ENCODE data around the gene SPTBN5. TPM values are rescaled to one million over a fixed set of nuclear protein-coding genes. Genes with fewer than 3 reads are reported as not detected.

SPTBN5 gene
- total and polyA plus RNA-seq, 10 of the 15 experiments (the other 5 are each of a cell fraction or from before 2014, with no cell fraction given) = under 0.01 to 0.18 (median 0.04) TPM; not detected in 4

DNA sequence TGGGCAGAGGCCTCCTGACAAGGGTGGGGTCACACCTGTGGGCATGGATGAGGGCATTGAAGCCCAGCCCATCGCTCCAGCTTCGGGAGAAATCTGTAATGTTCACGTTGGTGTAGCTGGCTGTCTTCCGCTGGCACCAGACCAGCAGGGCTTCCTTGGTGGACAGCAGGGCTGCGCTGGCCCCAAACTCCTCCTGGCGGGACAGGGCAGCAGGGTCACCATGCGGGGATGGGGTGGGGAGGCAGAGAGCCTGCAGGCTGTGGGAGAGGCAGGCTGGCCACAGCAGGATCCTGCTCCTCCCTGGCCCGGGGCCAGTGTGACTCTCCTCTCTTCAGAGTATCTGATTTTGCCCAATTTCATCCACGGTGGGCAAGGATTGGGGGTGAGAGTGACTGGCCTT is 6.0 kb downstream of the SPTBN5 start (continued):
- TF ChIP-seq KDM1A (IDR thresholded peaks at IDR 0.05; ENCODE audit: borderline replicate concordance) (no peak), WRNIP1 (IDR thresholded peaks at IDR 0.05; ENCODE audit: borderline replicate concordance, low read depth, low read length) (no peak), TCF3 (IDR thresholded peaks at IDR 0.05; ENCODE audit: borderline replicate concordance, insufficient read depth, low read depth, low read length) (no peak)

DNA sequence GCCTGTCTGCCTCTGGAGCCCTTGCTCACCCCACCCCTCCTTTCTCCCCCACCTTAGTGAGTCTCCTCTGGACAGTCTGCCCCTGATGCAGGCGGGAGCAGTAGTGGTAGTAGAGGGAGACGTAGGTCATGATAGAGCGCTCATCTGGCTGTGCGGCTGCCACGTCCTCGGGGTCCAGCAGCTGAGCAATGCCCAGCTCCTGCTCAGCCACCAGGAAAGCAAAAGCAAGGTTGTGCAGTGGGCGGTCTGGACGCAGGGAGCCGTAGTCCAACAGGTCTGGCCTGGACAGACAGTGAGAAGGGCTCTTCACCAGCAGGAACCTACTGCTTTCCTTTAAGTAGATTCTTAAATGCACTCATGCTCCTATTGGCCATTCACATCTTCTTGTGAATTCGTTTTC is 6.7 kb downstream of the SPTBN5 start:
- CTCF ChIA-PET = no interaction called here
- Histone ChIP-seq H3K79me2 (ENCODE audit: control insufficient read depth, insufficient read depth, low read length) (no peaks in the 10 kb centered on the region), H2AFZ (ENCODE audit: control insufficient read depth, low read depth, low read length) (no peak overlapping the region), H3K4me1 (ENCODE audit: control insufficient read depth, insufficient read depth, low read length) (peaks cover 4% of the 10 kb centered on the region), H3K27ac (ENCODE audit: control insufficient read depth, insufficient read depth) (no peak overlapping the region), H3K4me3 (no peak overlapping the region), H3K27me3 (replicated peaks in 1 of 2; ENCODE audit: control insufficient read depth in 2 of 2, insufficient read depth in 2 of 2, low read length in 1 of 2) (no peaks in the 10 kb centered on the region), H3K9ac (ENCODE audit: control insufficient read depth, insufficient read depth, low read length) (no peak overlapping the region), H3K4me2 (ENCODE audit: control insufficient read depth, insufficient read depth) (no peak overlapping the region), H3K36me3 (ENCODE audit: control insufficient read depth in 2 of 2, insufficient read depth in 2 of 2, low read length in 1 of 2) (no peaks in the 10 kb centered on the region), H4K20me1 (ENCODE audit: control insufficient read depth, insufficient read depth) (no peaks in the 10 kb centered on the region), H3K9me3 (replicated peaks; ENCODE audit: control insufficient read depth, insufficient read depth, low read length) (no peaks in the 10 kb centered on the region)
- TF ChIP-seq ZNF384 (IDR thresholded peaks at IDR 0.05; ENCODE audit: borderline replicate concordance, low read depth, low read length) = no peak
- TF ChIP-seq BACH1 (IDR thresholded peaks at IDR 0.05; ENCODE audit: borderline replicate concordance) = no peak
- no peak for TF ChIP-seq PAX5 (IDR thresholded peaks at IDR 0.05; ENCODE audit: borderline replicate concordance, low read depth, low read length)
- no peak for TF ChIP-seq SREBF2 (IDR thresholded peaks at IDR 0.05; ENCODE audit: low read length)
- FAIRE-seq = no peak
- in situ Hi-C loops (cut with MboI) = no loop called here
- WGBS (ENCODE audit: insufficient coverage, insufficient replicate concordance, low lambda C conversion rate, missing lambda C conversion rate) = 77% methylated on average over 10 of the region's 10 CpGs
- intact Hi-C loops (cut with micrococcal nuclease; ENCODE audit: unreplicated experiment) = no loop called here
- RAD21 ChIA-PET (ENCODE audit: unreplicated experiment) = no interaction called here
- no TSS peak for BruUV-seq (replicated peaks)
- no peak for DNase-seq (ENCODE audit: low read depth, low spot score)
- POLR2A ChIA-PET = no interaction called here
- SMC1A ChIA-PET (ENCODE audit: uncharacterized antibody, unreplicated experiment) = interaction anchor here (1.4 kb wide), 1 partner anchor 10 kb away, joined by 4 read pairs; no protein-coding TSS in a partner anchor
- no peak for ATAC-seq

GRCh38 chr15:41886741-41887140 is 7.1 kb downstream of the SPTBN5 start:
- no peak overlapping the region for H3K4me2 ChIP-seq (ENCODE audit: control insufficient read depth, insufficient read depth)
- FAIRE-seq (no peak), ATAC-seq (no peak), DNase-seq (ENCODE audit: low read depth, low spot score) (no peak)
- H3K4me3 ChIP-seq = no peak overlapping the region
- H3K9me3 ChIP-seq (replicated peaks; ENCODE audit: control insufficient read depth, insufficient read depth, low read length) = no peaks in the 10 kb centered on the region
- ChIA-PET POLR2A (no interaction called here), RAD21 (ENCODE audit: unreplicated experiment) (no interaction called here), CTCF (interaction anchor here (0.9 kb wide), 1 partner anchor 18 kb away, joined by 3 read pairs; no protein-coding TSS in a partner anchor), SMC1A (ENCODE audit: uncharacterized antibody, unreplicated experiment) (interaction anchor here (0.6 to 1.4 kb wide), 2 partner anchors 10 to 57 kb away, joined by 3 to 4 read pairs; no protein-coding TSS in a partner anchor)
- H3K4me1 ChIP-seq (ENCODE audit: control insufficient read depth, insufficient read depth, low read length) = peaks cover 4% of the 10 kb centered on the region
- BruUV-seq (replicated peaks) = no TSS peak
- no peak overlapping the region for H2AFZ ChIP-seq (ENCODE audit: control insufficient read depth, low read depth, low read length)
- TF ChIP-seq ETV6 (conservative IDR thresholded peaks at IDR 0.05 in 1 of 2, IDR thresholded peaks at IDR 0.05 in 1 of 2; ENCODE audit: borderline replicate concordance in 1 of 2, low read depth in 1 of 2) = no peak
- no peak for TF ChIP-seq SMC3 (IDR thresholded peaks at IDR 0.05; ENCODE audit: borderline replicate concordance, low read length)
- TF ChIP-seq PAX5 (IDR thresholded peaks at IDR 0.05; ENCODE audit: borderline replicate concordance, low read depth, low read length) = no peak
- TF ChIP-seq FOS (IDR thresholded peaks at IDR 0.05; ENCODE audit: borderline replicate concordance, extremely low read depth, insufficient read length) = no peak
- TF ChIP-seq NR2F1 (conservative IDR thresholded peaks at IDR 0.05) = no peak
- TF ChIP-seq, protein P1, sequence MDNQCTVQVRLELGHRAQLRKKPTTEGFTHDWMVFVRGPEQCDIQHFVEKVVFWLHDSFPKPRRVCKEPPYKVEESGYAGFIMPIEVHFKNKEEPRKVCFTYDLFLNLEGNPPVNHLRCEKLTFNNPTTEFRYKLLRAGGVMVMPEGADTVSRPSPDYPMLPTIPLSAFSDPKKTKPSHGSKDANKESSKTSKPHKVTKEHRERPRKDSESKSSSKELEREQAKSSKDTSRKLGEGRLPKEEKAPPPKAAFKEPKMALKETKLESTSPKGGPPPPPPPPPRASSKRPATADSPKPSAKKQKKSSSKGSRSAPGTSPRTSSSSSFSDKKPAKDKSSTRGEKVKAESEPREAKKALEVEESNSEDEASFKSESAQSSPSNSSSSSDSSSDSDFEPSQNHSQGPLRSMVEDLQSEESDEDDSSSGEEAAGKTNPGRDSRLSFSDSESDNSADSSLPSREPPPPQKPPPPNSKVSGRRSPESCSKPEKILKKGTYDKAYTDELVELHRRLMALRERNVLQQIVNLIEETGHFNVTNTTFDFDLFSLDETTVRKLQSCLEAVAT (IDR thresholded peaks at IDR 0.05) = no peak
- TF ChIP-seq NBN (IDR thresholded peaks at IDR 0.05) = no peak
- TF ChIP-seq GABPA (IDR thresholded peaks at IDR 0.05; ENCODE audit: low read depth) = no peak
- H3K27me3 ChIP-seq (replicated peaks in 1 of 2; ENCODE audit: control insufficient read depth in 2 of 2, insufficient read depth in 2 of 2, low read length in 1 of 2) = no peaks in the 10 kb centered on the region
- intact Hi-C loops (cut with micrococcal nuclease; ENCODE audit: unreplicated experiment) = no loop called here
- 34% methylated on average over 7 of the region's 7 CpGs for WGBS (ENCODE audit: insufficient coverage, insufficient replicate concordance, low lambda C conversion rate, missing lambda C conversion rate)
- H3K27ac ChIP-seq (ENCODE audit: control insufficient read depth, insufficient read depth) = no peak overlapping the region
- H3K36me3 ChIP-seq (ENCODE audit: control insufficient read depth in 2 of 2, insufficient read depth in 2 of 2, low read length in 1 of 2) = no peaks in the 10 kb centered on the region
- in situ Hi-C loops (cut with MboI) = no loop called here
- H4K20me1 ChIP-seq (ENCODE audit: control insufficient read depth, insufficient read depth) = no peaks in the 10 kb centered on the region
- H3K9ac ChIP-seq (ENCODE audit: control insufficient read depth, insufficient read depth, low read length) = no peak overlapping the region
- no peaks in the 10 kb centered on the region for H3K79me2 ChIP-seq (ENCODE audit: control insufficient read depth, insufficient read depth, low read length)

Measured in GM12878 (cell line).